Stimulated activated CD4-positive, alpha-beta T cell treated with anti-CD3 and anti-CD28 coated beads, Interleukin-15, amount 100 ng/mL, for 24 hours (primary cell): Measurements from ENCODE around the gene NCK2.

Experiments used
- DNase-seq: peaks from one replicate; pipeline ENCODE4 v3.0.0-alpha.2; 2020

Gene NCK2

DNA sequence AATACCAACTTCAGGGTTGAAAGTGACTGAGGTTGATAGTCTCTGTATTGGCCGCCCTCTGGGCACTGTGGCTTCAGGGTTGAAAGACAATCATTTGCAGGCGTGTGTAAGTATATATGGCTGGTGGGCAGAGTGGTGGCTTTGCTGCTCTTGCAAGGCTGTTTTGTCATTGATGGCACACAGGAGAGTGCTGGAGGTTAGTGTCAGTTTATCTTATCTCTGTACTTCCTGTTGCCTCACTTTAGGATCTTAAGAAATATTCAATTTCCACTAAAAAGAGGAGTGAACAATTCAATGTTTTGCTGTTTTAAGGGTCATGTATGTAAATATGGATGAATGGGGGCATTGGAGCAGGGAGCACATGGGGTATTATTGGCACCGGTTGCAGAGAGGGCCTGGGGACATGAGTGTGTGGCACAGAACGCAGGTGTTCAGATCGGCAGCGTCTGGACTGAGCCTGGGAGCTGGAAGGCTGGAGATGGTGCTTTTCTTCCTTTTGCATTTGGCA is 51.5 kb downstream of the NCK2 start:
- DNase-seq = peak; percentile 50

DNA sequence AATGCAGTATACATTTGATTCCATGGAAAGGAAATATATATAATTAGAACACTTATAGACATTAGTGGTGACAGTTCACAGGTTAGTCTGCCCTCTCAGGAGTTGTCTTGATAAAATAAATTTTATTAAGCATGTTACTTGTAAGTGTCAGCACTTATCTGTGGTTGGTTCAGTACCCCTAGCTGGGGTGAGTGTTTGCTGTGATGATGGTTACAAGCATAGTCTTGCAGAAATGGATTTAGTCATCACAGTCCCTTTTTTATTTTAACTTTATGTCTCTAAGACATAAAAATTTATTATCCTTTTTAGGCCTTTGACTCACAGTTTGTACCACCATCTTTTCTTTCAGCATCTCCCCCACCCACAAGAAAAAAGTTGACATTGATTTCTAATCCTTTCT is 52.1 kb downstream of the NCK2 start:
- no peak for DNase-seq

DNA sequence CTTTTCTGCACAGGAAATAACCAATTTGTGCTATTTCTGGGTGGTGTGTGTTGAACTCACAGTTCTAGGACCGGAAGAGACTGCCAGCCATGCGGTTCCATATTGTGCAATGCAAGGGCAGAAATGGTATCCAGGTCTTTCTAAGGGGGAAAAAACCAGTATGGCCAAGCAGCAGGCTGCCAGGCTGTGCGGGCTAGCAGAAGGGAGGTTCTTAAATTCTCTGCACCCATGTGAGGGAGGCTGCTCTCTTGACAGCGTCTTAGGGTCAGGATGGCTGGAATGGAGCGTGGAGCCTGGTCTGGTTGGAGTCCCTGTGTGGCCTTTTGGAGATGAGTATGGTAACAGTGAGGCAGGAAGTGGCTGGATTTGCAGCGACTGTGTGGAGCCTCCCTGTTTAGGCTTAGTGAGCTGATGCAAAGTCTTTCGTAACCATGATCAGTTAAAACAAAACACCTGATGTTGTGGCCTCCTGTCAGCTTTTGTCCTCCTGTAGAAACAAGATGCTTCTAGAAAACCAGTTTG is 52.6 kb downstream of the NCK2 start:
- peak; percentile 44 for DNase-seq

DNA sequence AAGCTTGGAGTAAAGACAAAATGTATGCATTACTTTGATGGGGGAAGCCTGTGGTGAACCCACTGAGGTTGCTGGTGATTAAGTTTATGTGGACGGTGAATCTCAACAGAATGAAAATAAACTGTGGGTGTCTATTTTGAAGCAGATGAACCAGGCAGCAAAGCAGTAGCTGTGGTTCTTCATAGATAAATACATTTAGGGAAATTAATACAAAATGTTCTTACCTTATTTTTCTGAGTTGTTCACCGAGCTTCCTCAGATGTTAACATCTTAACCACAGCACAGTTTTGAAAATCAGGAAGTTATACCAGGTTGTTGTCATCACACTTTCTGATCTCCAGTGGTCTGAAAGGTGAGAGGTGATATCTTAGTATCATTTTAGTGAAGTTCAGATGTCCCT is 53.9 kb downstream of the NCK2 start:
- DNase-seq = peak; percentile 53

DNA sequence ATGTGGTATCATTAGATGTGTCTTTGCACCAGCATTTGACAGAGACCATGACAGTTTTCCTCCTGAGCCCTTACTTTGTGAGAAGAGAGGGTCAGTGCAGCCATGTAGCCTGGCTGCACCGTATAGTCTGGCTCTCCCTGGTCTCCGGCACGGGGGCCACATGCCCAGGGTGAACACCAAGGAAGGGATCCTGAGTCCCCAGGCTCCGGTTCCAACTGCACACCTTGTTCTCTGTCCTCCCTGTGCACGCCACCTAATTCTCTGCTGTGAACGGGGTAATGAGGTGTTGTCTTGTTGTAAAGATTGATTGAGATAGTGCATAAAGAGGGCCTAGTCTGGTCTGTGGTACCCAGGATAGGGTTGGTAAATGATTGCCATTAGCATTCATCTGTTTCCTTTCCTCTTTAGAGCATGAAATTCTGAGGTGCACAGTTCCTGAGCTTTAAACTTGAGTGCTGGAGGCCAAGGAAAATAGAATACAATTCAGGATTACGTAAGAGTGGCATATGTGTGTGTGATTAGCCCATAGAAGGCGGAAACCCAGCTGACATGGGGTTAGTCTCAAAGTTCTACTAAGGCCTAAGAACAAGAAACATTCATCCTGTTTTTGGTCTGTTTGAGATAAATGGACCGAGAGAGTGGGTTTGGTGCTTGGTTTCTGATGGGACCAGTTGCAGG is 55.5 kb downstream of the NCK2 start:
- no peak for DNase-seq

DNA sequence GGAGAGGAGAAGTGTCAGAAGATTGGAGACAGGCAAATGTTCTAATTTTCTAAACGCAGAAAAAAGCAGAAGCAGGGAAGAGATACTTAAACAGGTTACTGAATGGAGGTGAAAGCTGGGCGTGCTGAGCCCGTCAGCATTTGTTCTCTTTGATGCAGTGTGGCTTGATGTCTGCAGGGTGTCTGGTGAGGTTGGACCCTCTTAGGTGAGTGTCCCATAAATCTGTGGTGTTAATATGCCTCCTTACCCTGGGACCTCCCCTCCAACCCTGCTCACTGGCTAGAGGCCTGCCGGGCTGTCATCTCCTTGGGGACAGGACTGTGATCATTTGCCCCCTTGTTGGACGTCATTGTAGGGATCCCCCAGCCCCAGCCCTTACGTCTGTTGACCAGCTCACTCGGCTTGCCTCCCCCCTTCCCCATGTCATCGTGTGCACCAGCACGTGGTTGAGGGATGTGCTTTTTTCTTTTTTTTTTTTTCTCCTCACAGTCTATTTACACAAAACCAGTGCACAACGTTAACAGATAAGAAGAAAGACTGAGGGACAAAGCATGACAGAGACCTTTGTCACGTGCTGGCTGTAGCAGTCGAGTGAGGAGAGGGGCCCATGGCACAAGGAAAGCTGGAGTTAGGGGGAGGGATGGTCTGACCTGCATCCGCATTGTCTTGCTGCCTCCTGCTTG is 56.4 kb downstream of the NCK2 start:
- DNase-seq = no peak

DNA sequence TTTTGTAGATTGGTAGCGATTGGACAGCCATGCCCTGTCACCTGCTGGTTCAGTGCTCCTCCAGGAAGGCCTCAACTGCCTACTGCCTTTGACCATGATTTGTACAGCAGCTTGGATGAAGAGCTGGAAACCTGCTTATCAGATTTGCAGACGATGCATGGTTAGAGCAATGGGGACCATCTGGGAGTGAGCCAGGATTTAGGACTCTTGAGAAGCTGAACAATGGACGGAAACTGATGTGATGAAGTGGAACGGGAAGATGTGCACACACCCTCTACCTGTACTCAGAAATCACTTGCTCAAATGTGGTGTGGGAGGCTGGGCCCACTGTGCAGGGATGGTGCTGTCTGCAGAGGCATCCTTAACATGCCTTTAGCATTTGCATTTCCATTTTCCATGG is 57.2 kb downstream of the NCK2 start:
- no peak for DNase-seq

DNA sequence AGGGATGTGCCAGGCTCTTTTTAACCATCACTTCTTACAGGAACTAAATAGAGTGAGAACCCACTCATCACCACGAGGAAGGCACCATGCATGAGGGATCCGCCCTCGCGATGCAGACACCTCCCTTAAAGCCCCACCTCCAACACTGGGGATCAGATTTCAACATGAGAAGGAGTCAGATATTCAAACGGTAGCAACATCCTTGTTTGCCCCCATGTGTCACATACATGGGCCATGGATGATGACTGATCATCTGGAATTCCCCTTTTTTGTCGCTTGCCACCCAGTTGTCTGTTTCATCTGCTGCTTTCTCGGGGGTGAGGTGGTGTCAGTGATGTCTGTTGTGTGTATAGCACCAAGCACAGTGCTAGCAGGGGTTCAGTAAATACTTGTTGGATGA is 57.9 kb downstream of the NCK2 start:
- DNase-seq = peak; percentile 68

DNA sequence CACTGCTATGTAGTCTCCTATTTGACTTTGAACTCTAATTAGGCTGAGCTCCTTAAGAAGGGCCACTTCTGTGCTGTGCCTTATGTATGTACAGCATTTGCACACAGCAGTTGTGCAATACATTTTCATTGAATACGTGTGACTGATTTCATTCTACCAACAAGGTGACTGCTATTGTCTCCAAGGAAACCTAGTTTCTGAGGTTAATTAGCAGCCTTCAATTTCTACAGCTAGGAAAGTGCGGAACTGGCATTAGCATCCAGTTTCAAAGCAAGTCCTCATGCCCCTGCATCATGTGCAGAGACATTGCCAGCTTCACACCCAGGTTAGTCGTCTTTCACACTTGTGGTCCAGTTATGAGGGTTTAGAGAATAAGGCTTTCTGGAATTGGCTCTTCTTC is 58.6 kb downstream of the NCK2 start:
- DNase-seq = no peak

DNA sequence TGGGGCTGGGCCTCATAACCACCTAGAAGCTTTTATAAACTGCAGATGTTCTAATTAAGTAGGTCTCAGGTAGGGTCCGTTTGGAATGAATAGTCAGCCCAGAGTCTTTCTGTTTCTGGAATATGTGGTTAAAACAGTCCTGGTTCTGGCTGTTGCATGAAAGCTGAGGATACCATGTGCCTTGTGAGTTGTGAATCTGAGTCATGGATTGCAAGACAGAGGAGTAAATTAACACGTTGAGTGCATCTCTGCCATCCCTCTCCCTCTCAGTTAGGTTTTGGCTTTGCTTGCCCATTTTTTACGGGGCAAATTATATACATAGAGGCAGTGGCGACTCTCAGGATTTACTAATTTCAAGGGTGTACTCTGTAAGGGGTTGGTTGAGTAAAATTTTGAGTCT is 59.1 kb downstream of the NCK2 start:
- DNase-seq = no peak

DNA sequence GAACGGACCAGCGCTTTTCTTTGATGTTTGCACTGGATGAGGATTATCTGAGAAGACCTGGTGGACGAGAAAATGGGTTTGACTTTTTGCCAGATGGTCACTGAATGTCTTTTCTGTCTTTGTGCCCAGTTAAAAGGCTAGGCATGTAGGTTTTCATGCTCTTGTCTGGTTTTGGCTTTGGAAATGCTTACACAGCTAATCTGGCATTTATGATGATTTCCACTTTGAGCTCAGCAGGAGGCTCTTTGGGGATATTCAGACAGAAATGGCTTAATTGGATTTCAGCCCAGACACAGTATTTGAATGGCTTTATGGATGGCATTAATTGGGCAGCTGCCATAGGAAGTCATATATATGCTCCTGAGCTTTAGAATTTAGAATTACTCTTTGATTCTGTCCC is 59.6 kb downstream of the NCK2 start:
- no peak for DNase-seq

DNA sequence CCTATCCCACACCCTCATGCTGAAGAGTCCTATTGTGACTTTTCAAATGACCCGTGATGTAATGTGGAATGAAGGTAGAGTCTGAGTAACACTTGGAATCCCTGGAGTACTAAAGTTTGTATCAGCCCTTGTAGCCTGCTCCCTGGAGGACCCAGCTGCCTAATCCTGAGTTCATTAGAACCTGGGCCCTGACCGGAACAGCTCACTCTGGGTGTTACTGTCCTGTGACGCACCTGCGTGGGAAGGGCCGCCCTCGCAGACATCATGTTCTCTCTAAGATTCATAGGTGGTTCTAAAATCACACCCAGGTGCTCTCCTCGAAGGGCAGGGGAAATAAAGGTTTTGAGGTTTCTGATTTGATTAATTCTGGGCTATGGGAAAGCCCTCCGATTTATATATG is 62.3 kb downstream of the NCK2 start:
- peak; percentile 65 for DNase-seq

DNA sequence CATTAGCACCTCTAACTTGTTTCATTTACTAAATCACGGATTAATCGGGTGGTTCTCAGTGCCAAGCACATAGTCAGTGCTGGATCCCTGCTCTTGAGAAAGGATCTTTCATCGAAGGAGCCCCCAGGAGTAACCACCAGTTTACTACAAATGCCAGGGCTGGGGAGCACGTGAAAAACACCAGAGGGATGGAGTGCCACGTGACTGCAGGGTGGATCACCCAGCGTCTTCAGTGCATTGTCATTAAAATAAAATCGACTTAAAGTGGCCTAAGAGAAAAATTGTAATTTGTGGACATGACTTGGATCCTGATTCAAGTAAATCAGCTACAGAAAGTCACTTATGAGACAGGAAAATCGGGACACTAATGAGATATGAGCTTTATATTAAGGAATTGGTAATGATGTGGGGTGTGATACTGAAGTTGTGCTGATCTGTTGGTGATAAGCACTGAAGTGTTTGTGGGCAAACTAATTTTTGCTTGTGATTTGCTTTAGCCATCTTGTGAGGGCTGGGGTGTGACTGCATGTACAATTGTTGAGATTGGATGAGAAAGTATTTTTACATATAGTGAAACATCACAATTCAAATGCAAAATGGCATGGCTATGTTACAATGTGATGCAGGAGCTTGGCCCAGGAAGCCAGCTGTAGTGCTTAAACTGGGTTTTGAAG is 63.8 kb downstream of the NCK2 start:
- DNase-seq = no peak

DNA sequence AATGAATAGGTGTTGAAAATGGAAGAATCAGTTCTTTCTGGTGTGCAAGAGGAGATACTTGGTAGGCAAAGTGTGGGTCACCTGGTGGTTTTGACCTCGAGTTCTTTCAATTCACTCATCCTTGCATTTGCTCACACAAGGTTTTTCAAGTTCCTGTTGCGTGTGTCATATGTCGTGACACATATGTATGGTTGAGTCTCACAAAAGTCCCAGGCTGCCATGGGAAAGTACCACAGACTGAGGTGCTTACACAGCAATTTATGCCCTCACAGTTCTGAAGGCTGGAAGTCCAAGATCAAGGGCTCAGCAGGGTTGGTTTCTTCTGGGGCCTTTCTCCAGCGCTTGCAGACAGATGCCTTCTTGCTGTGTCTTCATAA is 64.4 kb downstream of the NCK2 start:
- DNase-seq = peak; percentile 57

DNA sequence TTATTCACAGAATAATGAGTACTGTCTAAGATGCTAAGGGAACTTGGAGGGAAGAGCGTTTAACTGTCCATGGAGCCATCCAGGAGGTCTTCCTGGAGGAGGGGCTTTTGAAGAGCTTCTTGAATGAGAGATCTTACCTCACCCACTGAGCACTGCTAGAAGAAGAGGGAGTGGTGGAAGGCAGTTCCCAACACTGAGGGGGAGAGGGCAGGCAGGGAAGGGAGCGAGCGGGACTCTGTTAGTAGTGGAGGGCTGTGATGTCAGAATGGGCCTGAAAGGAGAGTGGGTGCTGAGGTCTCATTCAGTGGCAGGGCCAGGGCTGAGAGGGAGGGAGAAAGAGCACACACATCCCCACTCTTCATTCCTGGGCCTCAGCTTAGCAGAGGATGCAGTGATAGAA is 65.0 kb downstream of the NCK2 start:
- DNase-seq = no peak

DNA sequence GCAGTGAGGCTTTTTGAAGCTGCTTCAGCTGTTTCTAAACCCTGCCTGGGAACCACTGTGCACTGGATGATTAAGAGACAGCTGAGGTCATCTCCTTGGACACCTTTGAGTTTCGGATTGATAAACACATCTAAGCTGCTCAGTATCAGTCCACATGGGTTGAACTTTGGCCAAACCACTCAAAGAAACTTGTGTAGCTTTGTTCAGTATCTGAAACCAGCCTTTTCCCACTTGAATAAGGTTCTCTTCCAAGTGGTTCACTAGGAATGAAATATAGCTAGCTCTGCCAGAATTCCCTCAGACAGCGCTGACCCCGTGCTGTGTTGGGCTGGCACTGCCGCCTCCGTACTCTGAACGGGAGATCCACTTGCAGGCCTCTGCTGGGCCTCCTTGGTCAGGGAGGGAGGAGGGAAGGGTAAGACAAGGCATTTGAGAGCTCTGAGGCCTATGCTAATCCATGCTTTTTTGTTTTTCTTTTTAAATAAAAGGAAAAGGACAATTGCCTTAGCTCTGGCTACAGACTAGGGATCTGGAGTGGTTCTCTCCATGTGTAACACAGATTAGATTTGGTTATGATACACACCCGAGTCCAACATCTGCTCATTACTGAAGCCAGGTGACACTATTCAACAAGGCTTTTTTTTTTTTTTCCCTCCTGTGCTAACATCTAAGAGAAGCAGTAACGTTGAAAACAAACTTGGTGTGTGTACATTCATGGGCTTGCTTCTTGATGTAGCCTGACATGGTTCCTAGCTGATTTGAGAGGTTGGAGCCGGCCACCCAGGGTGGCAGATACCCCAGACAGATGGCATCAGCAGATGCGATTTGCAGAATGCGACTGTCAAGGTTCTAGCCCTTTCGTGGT is 67.7 kb downstream of the NCK2 start:
- DNase-seq = no peak

DNA sequence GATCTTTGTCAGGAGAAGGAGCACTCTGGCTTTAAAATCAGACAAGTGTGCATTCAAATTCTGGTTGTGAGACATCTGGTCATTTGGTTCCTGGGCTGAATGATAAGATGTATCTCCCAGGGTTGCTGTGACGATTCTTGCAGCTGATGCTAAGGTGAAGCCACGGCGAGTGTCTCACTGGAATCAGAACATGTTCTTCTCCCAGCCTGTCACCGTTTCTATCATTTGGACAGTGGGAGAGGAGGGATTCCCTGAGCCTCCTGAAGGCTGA is 68.3 kb downstream of the NCK2 start:
- DNase-seq = no peak

DNA sequence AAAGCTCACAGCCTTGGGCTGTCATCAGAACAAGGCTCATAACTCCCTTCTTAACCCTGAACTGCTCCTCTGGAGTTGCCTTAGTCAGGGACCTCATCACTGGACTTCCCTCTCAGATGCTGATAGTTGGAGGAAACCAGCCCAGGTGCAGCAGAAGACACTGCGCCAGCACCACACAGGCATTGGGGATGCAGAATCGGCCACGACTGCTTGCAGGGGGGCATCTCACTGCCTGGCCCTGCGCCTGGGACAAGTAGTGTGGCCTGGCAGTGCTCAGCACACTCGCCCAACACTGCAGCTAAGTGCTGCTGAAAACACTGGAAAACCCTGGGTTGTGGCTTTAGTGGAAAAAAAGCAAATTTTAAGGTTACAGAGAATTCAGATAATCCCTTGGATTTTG is 68.7 kb downstream of the NCK2 start:
- DNase-seq = no peak

DNA sequence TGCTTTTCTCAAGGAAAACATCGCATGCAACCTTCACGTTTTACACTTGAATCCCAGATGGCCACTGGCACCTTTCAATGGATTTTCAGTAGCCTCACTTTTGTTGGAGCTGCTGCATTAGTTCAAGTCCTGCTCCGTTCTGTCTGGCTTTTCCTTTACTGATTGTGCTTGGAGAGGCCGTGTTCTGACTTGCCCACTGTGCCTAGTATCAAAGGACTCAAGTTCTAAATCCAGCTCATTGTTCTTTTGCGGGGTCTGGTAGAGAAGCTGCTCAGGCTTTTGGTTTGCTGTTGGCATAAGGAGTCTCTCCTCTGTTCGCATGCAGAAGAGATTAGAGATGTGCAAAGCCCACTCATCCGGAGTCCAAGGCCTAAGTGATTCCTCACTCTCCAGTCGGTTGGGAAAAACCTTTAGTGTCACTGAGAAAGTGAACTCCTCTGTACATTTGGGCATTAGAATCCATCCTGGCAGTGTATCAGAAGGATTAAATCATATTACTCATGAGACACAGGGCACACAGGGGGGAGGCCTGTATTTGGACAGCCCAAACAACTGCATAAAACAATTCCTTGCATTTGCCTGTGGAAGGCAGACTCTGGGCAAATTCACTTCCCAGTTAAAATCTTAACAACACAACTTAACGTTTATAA is 69.7 kb downstream of the NCK2 start:
- DNase-seq = no peak

DNA sequence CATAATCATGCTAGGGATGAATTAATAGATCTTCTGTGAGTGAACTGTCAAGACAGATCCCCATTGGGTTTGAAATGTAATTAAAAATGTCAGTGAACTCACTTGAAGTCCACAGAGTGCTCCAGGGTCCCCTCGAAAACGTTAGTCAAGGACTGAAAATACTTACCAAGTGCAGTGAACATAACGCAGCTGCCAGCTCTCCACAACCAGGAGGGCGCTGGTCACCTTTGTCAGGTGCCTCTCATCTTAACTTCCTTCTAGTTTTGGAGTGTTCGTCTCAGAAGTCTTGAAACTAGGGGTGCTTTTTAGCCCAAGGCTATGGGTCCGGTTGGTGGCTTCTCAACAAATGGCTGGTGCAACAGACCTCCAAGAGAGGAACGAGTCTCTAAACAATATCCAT is 70.7 kb downstream of the NCK2 start:
- no peak for DNase-seq

DNA sequence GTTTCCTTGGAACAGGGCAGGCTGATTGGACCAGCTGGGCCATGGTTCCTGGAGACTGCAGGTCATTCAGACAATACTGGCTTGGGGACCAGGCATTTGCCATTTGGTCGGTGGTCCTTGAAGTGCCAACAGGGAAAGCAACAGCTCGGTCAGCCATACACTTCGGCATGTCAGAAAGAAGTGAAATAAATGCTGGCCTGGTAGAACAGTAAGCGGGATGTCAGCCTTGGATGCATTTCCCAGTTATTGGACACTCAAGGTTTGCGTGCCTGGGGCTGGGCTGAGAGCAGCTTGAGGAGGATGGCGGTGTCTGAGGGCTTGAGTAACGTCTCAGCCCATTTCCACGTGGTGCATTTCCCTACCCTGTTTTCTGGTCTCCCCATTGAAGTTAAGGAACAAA is 75.4 kb downstream of the NCK2 start:
- no peak for DNase-seq

DNA sequence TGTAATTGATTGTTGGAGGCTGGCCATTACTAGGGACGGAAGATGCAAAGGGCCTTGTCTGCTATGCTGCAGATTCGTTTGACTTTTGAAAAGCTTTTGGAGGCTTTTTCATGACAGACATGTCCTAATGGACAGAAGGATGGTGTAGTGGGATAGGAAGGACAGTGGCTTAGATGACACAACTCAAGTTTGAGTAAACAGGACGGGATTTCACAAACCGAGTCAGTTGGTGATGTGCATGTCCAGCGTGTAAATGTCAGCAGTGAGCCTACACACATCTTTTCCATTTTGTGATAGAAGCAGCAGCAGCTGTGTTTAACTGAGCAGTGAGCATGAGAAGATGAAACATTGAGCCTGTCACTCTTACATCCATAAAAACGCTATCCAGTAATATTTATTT is 76.0 kb downstream of the NCK2 start:
- DNase-seq = no peak
